HUES6 (cell line): ENCODE measurements around the gene USP22.

Experiments
- H3K27ac ChIP-seq: 2 replicates; pipeline ENCODE4 v1.7.0; 2013; ENCODE audit warnings: low read depth, mild to moderate bottlenecking, low read length, inconsistent platforms
- H3K27me3 ChIP-seq: 2 replicates; pipeline ENCODE4 v1.6.1; 2013; ENCODE audit warnings: low read length; ENCODE audit not compliant: control insufficient read depth, insufficient read depth
- H3K36me3 ChIP-seq: 2 replicates; pipeline ENCODE4 v1.6.1; 2013; ENCODE audit warnings: low read length; ENCODE audit not compliant: control insufficient read depth, insufficient read depth
- H3K4me1 ChIP-seq: 2 replicates; pipeline ENCODE4 v1.6.1; 2013; ENCODE audit warnings: low read length; ENCODE audit not compliant: control insufficient read depth, insufficient read depth
- H3K4me3 ChIP-seq: 2 replicates; pipeline ENCODE4 v1.5.1; 2013; ENCODE audit warnings: low read depth, low read length
- H3K9ac ChIP-seq: one replicate; pipeline ENCODE4 v1.6.1; 2013; ENCODE audit warnings: mild to moderate bottlenecking, low read length
- H3K9me3 ChIP-seq: 2 replicates; pipeline ENCODE4 v1.6.1; 2013; ENCODE audit warnings: low read depth, low read length; ENCODE audit not compliant: control insufficient read depth, insufficient read depth

USP22 gene

DNA sequence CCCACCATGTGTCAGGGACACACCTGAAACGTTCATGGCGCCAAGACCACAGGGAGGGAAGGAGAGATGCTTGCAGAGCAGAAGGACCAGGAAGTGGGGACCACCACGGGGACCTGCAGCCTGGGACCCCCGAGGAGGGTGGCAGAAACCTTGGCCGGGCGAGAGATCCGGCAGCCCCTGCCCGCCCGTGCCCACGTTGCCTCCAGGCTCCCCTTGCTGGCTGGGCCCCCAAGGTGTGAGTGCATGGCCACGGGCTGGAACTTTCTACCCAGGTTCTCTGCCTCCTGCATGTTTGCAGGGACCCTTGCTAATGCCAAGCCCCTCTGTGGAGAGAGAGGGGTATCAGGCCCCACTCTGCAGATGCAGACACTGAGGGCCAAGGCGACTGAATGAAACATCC, 50.4 kb downstream of the USP22 start:
- H3K9ac ChIP-seq: no peak overlapping the region

DNA sequence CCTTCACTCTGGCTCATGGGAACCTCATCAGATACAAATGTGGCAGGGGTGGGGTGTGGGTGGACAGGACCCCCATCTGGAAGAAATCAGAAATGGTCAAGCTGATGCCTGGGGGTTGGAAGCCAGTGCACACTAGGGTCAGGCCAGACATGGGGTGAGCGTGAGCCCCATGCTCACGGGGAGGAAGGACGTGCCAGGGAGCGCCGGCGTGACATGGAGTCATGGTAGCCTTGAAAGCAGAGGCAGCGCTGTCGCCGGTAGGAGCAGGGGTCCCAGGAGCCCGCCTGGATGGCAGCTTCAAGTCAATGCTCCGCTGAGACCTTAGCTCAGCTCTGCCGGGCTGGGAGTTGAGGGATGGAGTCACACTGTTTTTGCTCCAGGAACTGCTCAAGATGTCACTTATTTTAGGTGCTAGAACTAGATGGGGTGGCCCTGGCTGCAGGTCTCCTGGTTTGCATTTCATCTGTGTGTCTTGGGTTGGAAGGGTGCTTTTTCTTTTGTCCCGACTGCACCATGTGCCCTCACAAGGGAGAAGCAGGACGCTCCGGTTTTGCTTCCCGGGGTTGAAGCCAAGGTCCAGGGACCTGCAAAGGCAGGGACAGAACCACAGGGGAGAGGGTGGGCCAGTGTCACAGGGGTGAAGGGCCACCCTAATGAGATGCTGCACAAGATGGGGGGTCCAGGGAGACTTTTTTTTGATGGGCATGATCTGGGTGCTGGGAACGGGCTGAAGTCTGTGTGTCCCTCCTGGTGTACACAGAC, 51.4 kb downstream of the USP22 start:
- H3K9me3 ChIP-seq: peaks cover 12% of the 10 kb centered on the region
- H3K27me3 ChIP-seq: no peaks in the 10 kb centered on the region
- no peak overlapping the region for H3K9ac ChIP-seq
- no peaks in the 10 kb centered on the region for H3K36me3 ChIP-seq
- H3K4me3 ChIP-seq: no peak overlapping the region
- no peak overlapping the region for H3K27ac ChIP-seq
- H3K4me1 ChIP-seq: peaks cover 5% of the 10 kb centered on the region

More for the DNA sequence above, 50.4 kb downstream of the USP22 start:
- H3K27me3 ChIP-seq: no peaks in the 10 kb centered on the region
- no peaks in the 10 kb centered on the region for H3K36me3 ChIP-seq
- H3K4me1 ChIP-seq: peaks cover 5% of the 10 kb centered on the region
- peaks cover 6% of the 10 kb centered on the region; the same call in 1 of the 2 replicates for H3K9me3 ChIP-seq
- no peak overlapping the region for H3K4me3 ChIP-seq
- H3K27ac ChIP-seq: no peak overlapping the region

DNA sequence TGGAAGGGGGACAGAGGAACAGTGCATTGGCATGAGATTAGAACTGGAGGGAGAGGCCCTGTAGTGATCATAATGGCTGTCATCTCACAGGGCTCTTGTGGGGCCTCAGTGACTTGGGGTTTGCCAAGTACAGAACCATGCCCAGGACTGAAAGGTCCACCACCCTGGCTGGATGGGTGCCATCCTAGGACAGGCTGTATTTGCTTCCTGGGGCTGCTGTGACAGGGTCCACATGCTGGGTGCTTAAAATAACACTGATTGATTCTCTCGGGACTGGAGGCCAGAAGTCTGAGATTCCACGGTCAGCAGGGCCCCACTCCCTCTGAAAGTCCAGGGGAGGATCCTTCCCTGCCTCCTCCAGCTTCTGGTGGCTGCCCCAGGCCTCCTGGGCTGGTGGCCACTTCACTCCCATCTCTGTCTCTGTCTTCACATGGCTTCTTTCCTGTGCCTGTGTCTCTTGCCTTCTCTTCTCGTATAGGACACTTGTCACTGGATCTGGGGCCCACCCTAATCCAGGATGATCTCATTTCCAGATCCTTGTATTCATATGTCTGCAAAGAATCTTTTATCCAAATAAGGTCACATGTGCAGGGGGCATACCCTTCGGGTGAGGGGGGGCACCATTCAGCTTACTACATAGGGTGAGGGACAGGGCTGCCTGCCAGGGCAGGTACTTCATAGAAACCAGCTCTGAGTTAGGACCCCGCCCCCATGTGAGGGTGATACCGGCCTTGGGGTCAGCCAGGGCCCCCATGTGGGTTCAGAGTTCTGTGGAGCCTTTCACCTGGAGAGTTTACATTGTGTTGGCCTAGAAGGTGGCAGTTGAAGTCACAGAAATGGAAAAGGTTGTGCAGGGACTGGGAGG, 52.6 kb downstream of the USP22 start:
- no peaks in the 10 kb centered on the region for H3K36me3 ChIP-seq
- no peak overlapping the region for H3K4me3 ChIP-seq
- peaks cover 12% of the 10 kb centered on the region for H3K9me3 ChIP-seq
- H3K27ac ChIP-seq: no peak overlapping the region
- peaks cover 5% of the 10 kb centered on the region for H3K4me1 ChIP-seq
- H3K27me3 ChIP-seq: no peaks in the 10 kb centered on the region
- no peak overlapping the region for H3K9ac ChIP-seq

DNA sequence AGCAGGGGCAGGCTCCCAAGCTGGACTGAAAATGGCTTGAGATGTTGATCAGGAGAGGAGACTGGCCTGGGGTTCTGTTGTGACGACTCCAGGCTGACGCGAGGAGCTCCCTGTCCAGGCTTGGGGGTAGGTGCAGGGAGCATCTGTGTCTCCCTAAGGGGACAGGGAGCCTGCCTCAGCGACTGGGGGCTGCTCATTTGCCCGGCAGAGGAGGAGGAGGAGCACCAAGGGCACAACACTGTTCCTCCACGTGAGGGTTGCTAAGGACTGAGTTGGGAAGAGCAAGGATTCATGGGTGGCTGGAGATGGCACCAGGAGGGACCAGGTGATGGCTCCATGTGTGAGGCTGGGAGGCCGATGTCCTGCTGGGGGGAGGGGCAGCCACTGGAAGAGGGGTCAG, 53.3 kb downstream of the USP22 start:
- no peaks in the 10 kb centered on the region for H3K36me3 ChIP-seq
- peaks cover 12% of the 10 kb centered on the region for H3K9me3 ChIP-seq
- no peak overlapping the region for H3K4me3 ChIP-seq

DNA sequence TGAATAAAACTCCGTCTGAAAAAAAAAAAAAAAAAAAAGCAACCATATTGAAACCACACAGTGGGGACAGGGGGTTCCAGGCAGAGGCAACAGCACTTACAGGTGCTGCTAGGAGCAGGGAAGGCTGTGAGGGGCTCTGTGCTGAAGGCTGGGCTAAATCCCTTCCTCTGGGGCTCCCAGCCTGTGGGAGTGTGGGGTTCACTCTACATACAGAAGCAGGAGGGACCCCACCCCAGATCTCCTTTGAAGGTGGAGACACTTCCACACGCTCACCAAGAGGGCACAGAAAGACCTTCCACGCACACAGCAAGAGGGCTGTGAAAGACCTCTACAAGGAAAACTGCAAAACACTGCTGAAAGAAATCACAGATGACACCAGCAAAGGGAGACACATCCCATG, 53.9 kb downstream of the USP22 start:
- peaks cover 9% of the 10 kb centered on the region for H3K9me3 ChIP-seq
- peaks cover 5% of the 10 kb centered on the region for H3K4me1 ChIP-seq
- no peak overlapping the region for H3K4me3 ChIP-seq
- H3K36me3 ChIP-seq: no peaks in the 10 kb centered on the region
- no peak overlapping the region for H3K9ac ChIP-seq
- no peak overlapping the region for H3K27ac ChIP-seq
- H3K27me3 ChIP-seq: no peaks in the 10 kb centered on the region

More for the DNA sequence above, 53.3 kb downstream of the USP22 start:
- Histone ChIP-seq H3K27me3 (no peaks in the 10 kb centered on the region), H3K9ac (no peak overlapping the region), H3K4me1 (peaks cover 5% of the 10 kb centered on the region), H3K27ac (no peak overlapping the region)

DNA sequence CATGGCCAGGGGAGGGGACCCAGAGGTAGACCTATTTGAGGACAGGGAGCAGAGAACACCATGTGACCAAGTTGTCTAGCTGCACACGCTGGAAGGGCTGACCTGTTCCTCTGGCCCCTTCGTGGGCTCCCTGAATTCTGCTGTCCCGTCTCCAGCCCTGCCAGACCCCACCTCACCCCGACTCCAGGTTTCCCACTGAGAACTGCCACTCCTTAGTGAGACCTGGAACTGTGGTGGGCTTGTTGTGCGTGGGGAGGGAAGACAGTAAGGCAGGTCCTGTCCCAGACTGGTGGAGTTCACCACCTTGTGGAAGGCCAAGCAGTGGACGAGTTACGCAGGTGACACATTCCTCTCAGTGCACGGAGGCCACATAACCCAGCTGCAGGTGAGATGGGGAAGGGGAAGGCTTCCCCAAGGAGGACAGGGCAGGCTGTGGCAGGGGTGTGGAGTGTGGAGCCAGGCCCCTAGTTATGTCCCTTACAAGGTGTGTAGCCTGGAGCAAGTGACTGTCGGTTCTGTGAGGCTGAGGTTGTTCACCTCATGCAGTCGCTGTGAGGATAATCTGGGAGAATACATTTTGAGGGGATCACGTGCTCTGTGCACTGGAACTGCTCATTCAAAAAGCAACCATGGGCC, 54.7 kb downstream of the USP22 start:
- Histone ChIP-seq H3K4me1 (peaks cover 2% of the 10 kb centered on the region), H3K27ac (no peak overlapping the region), H3K9ac (no peak overlapping the region), H3K36me3 (peaks cover 2% of the 10 kb centered on the region; the same call in 1 of the 2 replicates), H3K4me3 (no peak overlapping the region), H3K27me3 (no peaks in the 10 kb centered on the region), H3K9me3 (peaks cover 11% of the 10 kb centered on the region)

DNA sequence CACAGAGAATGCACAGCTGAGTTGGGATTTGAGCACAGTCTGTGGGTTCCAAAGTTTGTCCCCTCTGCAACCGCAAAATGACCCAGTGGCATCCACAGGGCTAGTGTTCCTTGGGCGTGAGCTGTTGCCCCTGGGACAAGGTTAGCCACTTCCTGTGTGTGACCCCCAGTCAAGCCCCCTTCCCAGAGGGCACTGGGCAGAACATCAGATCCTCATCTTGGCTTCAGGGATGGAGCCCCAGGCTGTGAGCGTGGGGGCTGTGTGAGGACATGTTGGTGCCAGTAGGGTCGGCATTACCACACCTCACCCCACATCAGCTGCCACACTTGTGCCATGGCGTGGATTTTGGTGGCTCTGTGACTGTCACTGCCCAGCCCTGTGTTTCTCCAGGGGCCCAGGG, 55.3 kb downstream of the USP22 start:
- no peaks in the 10 kb centered on the region for H3K27me3 ChIP-seq
- H3K27ac ChIP-seq: no peak overlapping the region
- no peak overlapping the region for H3K9ac ChIP-seq
- H3K9me3 ChIP-seq: peaks cover 13% of the 10 kb centered on the region
- no peaks in the 10 kb centered on the region for H3K4me1 ChIP-seq
- peaks cover 2% of the 10 kb centered on the region; the same call in 1 of the 2 replicates for H3K36me3 ChIP-seq
- no peak overlapping the region for H3K4me3 ChIP-seq

DNA sequence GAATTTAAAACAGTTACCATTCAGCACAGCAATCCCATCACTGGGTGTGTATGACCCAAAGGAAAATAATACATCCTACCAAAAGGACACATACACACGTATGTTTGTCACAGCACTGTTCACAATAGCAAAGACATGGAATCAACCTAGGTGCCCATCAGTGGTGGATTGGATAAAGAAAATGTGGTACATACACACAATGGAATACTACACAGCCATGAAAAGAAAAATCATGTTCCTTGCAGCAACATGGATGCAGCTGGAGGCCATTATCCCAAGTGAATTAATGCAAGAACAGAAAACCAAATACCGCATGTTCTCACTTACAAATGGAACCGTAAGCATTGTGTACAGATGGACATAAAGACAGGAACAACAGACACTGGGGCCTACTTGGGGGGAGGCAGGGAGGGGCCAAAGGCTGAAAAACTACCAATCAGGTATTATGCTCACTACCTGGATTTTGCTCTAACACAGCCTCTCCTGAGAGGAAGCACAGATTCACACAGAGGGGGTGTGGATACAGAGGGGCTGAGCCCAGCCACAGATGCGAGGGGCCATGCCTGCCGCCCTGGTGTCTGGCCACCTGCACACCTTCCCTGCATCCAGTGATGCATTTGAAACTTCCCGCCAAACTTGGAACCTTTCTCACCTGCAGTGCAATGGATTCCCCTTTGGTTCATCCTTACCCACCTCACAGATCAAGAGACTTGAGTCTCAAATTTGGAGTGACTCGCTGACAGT, 55.9 kb downstream of the USP22 start:
- Histone ChIP-seq H3K4me3 (no peak overlapping the region), H3K27ac (no peak overlapping the region)

DNA sequence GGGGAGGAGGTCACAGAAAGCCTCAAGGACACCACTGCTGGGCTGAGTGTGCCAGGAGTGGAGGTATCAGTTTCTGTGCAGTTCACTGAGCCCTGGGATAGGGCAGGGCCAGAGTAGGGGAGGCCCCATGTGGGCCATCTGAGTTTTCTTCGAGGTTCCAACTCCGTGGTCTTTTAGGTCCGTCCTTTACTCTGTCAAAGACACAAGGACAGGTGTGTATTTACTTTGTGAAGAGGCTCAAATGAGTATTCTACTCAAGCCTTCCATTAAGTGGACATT, 59.5 kb downstream of the USP22 start:
- Histone ChIP-seq H3K4me3 (no peak overlapping the region), H3K36me3 (peaks cover 2% of the 10 kb centered on the region; the same call in 1 of the 2 replicates), H3K9ac (no peak overlapping the region), H3K9me3 (peaks cover 13% of the 10 kb centered on the region), H3K27ac (no peak overlapping the region), H3K27me3 (no peaks in the 10 kb centered on the region), H3K4me1 (no peaks in the 10 kb centered on the region)

More for the DNA sequence above, 55.9 kb downstream of the USP22 start:
- Histone ChIP-seq H3K9ac (no peak overlapping the region), H3K9me3 (peaks cover 13% of the 10 kb centered on the region), H3K27me3 (no peaks in the 10 kb centered on the region), H3K4me1 (no peaks in the 10 kb centered on the region), H3K36me3 (peaks cover 2% of the 10 kb centered on the region; the same call in 1 of the 2 replicates)

DNA sequence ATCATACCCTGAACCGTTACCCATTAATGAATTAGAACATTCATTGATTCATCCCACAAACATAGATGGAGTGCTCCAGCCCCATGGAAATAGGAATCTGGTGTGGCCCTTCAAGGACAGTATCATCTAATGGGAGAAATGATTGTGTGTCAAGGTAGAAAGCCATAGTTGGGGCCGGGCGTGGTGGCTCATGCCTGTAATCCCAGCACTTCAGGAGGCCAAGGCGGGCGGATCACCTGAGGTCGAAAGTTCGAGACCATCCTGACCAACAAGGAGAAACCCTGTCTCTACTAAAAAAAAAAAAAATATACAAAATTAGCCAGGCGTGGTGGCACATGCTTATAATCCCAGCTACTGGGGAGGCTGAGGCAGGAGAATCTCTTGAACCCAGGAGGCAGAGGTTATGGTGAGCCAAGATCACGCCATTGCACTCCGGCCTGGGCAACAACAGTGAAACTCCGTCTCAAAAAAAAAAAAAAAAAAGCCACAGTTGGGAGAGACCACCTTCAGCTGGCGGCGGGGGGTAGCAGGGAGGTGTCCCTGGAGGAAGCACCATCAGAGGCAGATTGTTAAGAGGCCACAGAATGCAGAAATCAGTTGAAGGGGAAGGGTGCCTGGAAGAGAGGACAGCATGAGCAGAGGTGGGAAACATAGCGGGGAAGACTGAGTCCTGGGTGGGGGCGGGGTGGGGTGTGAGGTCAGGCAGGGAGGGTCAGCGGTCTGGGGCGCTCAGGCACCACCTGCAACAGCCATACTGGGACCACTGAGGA, 60.0 kb downstream of the USP22 start:
- Histone ChIP-seq H3K27me3 (no peaks in the 10 kb centered on the region), H3K4me1 (no peaks in the 10 kb centered on the region), H3K9me3 (peaks cover 14% of the 10 kb centered on the region), H3K4me3 (no peak overlapping the region), H3K27ac (no peak overlapping the region), H3K36me3 (peaks cover 2% of the 10 kb centered on the region; the same call in 1 of the 2 replicates), H3K9ac (no peak overlapping the region)
